ENCODE measurements around the gene NME1. TPM values are rescaled to one million over a fixed set of nuclear protein-coding genes. Genes with fewer than 3 reads are reported as not detected.

The NME1 gene
- total and polyA plus RNA-seq, 12 donors, result 12.9 to 169 (median 24.6) TPM

DNA sequence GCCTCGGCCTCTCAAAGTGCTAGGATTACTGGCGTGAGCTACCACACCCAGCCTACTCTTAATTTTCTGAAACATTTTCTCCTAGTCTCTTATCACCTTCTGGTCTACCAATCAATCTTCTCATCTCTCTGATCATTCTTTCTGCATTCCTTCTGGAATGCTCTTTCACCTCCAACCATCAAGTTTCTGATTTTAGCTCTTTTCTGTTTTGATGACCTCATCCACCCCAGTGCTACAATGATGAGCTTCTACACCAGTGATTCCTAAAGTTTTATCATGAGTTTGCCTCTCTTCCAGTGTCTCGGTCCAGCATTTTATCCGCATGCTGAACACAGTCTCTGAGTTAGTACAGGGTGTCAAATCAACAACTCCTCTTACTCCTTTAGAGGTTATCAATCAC lies 44.4 kb downstream of the NME1 start:
- WGBS, 2 donors, result 90 to 97% methylated on average over 4 of the region's 4 CpGs
- no peak overlapping the region for H3K4me3 ChIP-seq
- H3K27me3 ChIP-seq, result no peaks in the 10 kb centered on the region
- H3K27ac ChIP-seq, result no peak overlapping the region
- TF ChIP-seq, protein P1, sequence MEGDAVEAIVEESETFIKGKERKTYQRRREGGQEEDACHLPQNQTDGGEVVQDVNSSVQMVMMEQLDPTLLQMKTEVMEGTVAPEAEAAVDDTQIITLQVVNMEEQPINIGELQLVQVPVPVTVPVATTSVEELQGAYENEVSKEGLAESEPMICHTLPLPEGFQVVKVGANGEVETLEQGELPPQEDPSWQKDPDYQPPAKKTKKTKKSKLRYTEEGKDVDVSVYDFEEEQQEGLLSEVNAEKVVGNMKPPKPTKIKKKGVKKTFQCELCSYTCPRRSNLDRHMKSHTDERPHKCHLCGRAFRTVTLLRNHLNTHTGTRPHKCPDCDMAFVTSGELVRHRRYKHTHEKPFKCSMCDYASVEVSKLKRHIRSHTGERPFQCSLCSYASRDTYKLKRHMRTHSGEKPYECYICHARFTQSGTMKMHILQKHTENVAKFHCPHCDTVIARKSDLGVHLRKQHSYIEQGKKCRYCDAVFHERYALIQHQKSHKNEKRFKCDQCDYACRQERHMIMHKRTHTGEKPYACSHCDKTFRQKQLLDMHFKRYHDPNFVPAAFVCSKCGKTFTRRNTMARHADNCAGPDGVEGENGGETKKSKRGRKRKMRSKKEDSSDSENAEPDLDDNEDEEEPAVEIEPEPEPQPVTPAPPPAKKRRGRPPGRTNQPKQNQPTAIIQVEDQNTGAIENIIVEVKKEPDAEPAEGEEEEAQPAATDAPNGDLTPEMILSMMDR (IDR thresholded peaks at IDR 0.05), result no peak
- no peaks in the 10 kb centered on the region for H3K9me3 ChIP-seq
- H3K36me3 ChIP-seq, result peaks cover 0 to 100% (median 49%) of the 10 kb centered on the region in 9 donors
- no peak for DNase-seq
- H3K4me1 ChIP-seq, result no peaks in the 10 kb centered on the region
- no peak for ATAC-seq
- intact Hi-C loops (cut with DNase I), result no loop called here

DNA sequence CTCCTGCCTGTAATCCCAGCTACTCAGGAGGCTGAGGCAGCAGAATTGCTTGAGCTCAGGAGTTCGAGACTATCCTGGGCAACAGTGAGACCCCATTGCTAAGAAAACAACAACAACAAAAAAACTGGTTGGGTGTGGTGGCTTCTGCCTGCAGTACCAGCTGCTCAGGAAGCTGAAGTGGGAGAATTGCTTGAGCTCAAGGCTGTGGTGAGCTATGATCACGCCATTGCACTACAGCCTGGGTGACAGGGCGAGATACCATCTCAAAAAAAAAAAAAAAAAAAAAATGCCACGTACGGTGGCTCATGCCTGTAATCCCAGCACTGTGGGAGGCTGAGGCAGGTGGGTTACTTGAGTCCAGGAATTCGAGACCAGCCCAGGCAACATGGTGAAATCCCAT lies 46.9 kb downstream of the NME1 start:
- ATAC-seq (no peak), DNase-seq (no peak)
- TF ChIP-seq, protein P1 (IDR thresholded peaks at IDR 0.05), result no peak
- Histone ChIP-seq H3K4me1 (no peaks in the 10 kb centered on the region), H3K9me3 (no peaks in the 10 kb centered on the region), H3K27ac (no peak overlapping the region), H3K4me3 (no peak overlapping the region), H3K36me3 (peaks cover 0 to 100% (median 52%) of the 10 kb centered on the region in 9 donors), H3K27me3 (no peaks in the 10 kb centered on the region)
- intact Hi-C loops (cut with DNase I), result no loop called here
- WGBS, 2 donors, result 79 to 93% methylated on average over 5 to 6 of the region's 6 CpGs

DNA sequence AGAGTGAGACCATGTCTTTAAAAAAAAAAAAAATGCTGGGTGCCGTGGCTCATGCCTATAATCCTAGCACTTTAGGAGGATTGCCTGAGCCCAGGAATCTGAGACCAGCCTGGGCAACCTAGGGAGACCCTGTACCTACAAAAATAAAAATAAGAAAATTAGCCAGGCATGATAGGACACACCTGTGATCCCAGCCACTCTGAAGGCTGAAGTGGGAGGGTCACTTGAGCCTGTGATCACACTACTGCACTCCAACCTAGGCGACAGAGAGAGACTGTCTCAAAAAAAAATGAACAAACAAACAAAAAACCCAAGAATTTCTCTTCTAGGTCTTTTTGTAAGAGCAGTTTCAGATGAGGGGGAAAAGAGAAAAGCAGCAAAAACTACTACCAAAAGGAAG lies 47.5 kb downstream of the NME1 start:
- H3K36me3 ChIP-seq, result peaks cover 0 to 100% (median 57%) of the 10 kb centered on the region in 9 donors
- no peak overlapping the region for H3K4me3 ChIP-seq
- H3K9me3 ChIP-seq, result no peaks in the 10 kb centered on the region
- ATAC-seq (no peak), DNase-seq (no peak)
- intact Hi-C loops (cut with DNase I), result no loop called here
- 85 to 93% methylated on average over 2 of the region's 2 CpGs for WGBS, 2 donors
- no peaks in the 10 kb centered on the region for H3K27me3 ChIP-seq
- TF ChIP-seq, protein P1 (IDR thresholded peaks at IDR 0.05), result no peak
- no peaks in the 10 kb centered on the region for H3K4me1 ChIP-seq
- no peak overlapping the region for H3K27ac ChIP-seq

DNA sequence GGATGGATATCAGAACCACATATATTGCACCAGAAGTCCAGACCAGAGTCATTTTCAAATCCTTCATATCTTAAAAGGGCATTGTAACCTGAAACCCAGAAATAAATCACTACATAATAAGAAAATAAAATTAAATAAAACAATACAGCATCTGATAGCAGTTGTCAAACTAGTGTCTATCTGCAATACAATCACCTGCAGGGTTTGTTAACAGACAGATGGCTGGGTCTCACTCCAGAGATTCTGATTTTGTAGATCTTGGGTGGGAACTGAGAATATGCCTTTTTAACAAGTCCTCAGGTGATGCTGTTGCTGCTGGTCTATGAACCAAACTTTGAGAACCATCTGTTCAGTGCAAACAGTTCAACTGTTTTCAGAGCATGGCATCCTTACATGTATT lies 50.5 kb downstream of the NME1 start:
- DNase-seq (no peak), ATAC-seq (no peak)
- intact Hi-C loops (cut with DNase I), result no loop called here
- H3K4me3 ChIP-seq, result no peak overlapping the region
- no peaks in the 10 kb centered on the region for H3K27me3 ChIP-seq
- peaks cover 0 to 100% (median 57%) of the 10 kb centered on the region in 9 donors for H3K36me3 ChIP-seq
- no peak overlapping the region for H3K27ac ChIP-seq
- no peaks in the 10 kb centered on the region for H3K4me1 ChIP-seq
- no peaks in the 10 kb centered on the region for H3K9me3 ChIP-seq
- TF ChIP-seq, protein P1 (IDR thresholded peaks at IDR 0.05), result no peak

Other genes starting within 250 kb of the NME1 start
- 10 to 100 TPM; 43.3 to 65.8 (median 52.8) TPM for gene SPAG9, start 32.7 kb upstream of the NME1 start, total RNA-seq
- 10 to 100 TPM; 20.7 to 24.0 TPM for gene SPAG9, start 32.7 kb upstream of the NME1 start, polyA plus RNA-seq
- gene NME2, start 12.9 kb downstream of the NME1 start, total RNA-seq, result 100 to 1,000 TPM; 117 to 302 (median 208) TPM
- 100 to 1,000 TPM; 351 to 965 TPM for gene NME2, start 12.9 kb downstream of the NME1 start, polyA plus RNA-seq
- gene MBTD1, start 106.5 kb downstream of the NME1 start, total RNA-seq, result 1 to 10 TPM; 4.7 to 8.4 (median 6.9) TPM
- gene MBTD1, start 106.5 kb downstream of the NME1 start, polyA plus RNA-seq, result 10 to 100 TPM in 1 of 2 donors, 1 to 10 TPM in 1; 1.8 to 11.4 TPM
- 10 to 100 TPM in 2 of 10 donors, 1 to 10 TPM in 8; 4.8 to 13.4 (median 8.0) TPM for gene UTP18, start 107.0 kb downstream of the NME1 start, total RNA-seq
- 10 to 100 TPM in 1 of 2 donors, 1 to 10 TPM in 1; 9.7 to 12.0 TPM for gene UTP18, start 107.0 kb downstream of the NME1 start, polyA plus RNA-seq